ENCODE measurements around the gene BICDL1.

Gene BICDL1

DNA sequence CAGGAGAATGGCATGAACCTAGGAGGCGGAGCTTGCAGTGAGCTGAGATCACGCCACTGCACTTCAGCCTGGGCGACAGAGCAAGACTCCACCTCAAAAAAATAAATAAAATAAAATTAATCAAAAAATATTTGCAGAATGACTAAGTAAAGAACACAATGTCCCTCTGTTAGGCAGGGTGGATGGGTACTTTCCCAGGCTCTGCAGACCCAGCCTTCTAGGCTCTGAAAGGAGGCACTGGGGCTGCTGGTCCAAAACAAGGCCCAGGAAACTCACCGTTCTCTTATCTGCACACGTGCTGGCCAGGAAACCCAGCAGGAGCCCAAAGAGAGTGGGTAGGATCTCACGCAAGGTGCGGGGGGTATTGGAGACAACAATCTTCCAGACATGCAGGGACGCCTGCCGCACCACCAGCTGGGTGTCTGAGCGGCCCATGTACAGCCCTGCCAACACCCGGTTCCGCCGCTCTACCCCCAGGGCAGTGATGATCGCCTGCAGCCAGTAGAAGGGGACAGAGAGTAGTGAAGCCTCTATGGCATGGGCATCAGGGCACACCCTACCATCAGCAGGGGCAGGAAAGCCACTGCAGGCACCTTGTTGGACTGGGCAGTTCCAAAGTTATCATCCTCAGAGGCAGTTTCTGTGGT is 153.3 kb downstream of the BICDL1 start:
- in situ Hi-C loops (cut with HindIII; ENCODE audit: low sequenced_read_pairs): no loop called here
